Thyroid gland (tissue), 4 donors: ENCODE measurements around the gene PIGO.

Experiments used
- POLR2A ChIP-seq, 2 donors: fragments of 450-650 bp; IDR thresholded peaks; one replicate each; pipeline ENCODE4 v1.6.1; 2017; ENCODE audit warnings: antibody characterized with exemption in 2 of 2, mild to moderate bottlenecking in 2 of 2, moderate library complexity in 1 of 2
- TF ChIP-seq, protein P1 (sequence below), 6 experiments: fragments of 200-600 bp in 3 of 6; fragments of 450-650 bp in 3 of 6; sonication (generic) in 3 of 6; IDR thresholded peaks; one replicate each; pipeline ENCODE4 v1.5.1; 2016 to 2019; ENCODE audit warnings: antibody characterized with exemption in 6 of 6, mild to moderate bottlenecking in 2 of 6, inconsistent platforms in 1 of 6, moderate library complexity in 1 of 6

DNA sequence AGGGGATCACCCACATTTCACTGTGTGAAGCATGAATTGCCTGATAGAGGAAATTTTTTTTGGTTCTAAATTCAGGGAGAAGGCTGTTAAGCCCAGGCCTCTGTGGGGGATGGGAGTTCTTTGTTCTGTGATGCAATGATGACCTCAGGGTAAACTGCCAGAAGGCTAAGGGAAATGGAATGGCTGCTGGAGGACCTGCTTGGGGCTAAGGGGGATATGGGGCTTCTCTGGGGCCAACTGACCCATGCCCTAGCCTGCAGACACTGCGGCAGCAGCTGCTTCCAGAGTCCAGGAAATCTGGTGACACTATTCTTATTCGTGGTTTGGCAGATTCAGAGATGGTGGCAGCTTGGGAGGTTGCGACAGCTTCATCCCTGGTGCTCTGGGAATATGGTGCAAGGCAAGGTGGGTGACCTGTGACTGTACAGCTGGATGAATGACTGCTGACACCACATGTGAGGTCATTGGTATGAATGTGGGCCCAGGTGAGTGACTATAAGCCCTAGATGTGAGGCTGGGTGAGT is 54.2 kb downstream of the PIGO start:
- TF ChIP-seq, protein P1, sequence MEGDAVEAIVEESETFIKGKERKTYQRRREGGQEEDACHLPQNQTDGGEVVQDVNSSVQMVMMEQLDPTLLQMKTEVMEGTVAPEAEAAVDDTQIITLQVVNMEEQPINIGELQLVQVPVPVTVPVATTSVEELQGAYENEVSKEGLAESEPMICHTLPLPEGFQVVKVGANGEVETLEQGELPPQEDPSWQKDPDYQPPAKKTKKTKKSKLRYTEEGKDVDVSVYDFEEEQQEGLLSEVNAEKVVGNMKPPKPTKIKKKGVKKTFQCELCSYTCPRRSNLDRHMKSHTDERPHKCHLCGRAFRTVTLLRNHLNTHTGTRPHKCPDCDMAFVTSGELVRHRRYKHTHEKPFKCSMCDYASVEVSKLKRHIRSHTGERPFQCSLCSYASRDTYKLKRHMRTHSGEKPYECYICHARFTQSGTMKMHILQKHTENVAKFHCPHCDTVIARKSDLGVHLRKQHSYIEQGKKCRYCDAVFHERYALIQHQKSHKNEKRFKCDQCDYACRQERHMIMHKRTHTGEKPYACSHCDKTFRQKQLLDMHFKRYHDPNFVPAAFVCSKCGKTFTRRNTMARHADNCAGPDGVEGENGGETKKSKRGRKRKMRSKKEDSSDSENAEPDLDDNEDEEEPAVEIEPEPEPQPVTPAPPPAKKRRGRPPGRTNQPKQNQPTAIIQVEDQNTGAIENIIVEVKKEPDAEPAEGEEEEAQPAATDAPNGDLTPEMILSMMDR (IDR thresholded peaks at IDR 0.05): no peak
- TF ChIP-seq POLR2A (IDR thresholded peaks at IDR 0.05): no peak
